HG03066 (cell line): ENCODE measurements around the gene COL7A1.
"Not testable (repeated sequence)": the region's sequence is repeated elsewhere in the genome, so short reads cannot be mapped to it uniquely, and the experiment has no call there.

Source experiments
- ATAC-seq: cut with Tn5 transposase; IDR thresholded peaks from one replicate; pipeline ENCODE4 v1.9.1; 2021; ENCODE audit warnings: low read depth; ENCODE audit not compliant: unreplicated experiment

The COL7A1 gene

GRCh38 chr3:48565186-48565585, 29.9 kb downstream of the COL7A1 start:
- no peak for ATAC-seq

GRCh38 chr3:48564667-48565066, 30.5 kb downstream of the COL7A1 start:
- no peak for ATAC-seq

GRCh38 chr3:48564022-48564421, 31.1 kb downstream of the COL7A1 start:
- ATAC-seq, result no peak

GRCh38 chr3:48563382-48563918, 31.7 kb downstream of the COL7A1 start, which contains the start of gene UCN2:
Gene UCN2, minus strand, starts transcription at chr3:48563781. Its CDS starts 657 bp downstream, at chr3:48563124.
- no peak for ATAC-seq

- no peak for ATAC-seq
Observed at GRCh38 chr3:48562367-48563095, 32.6 kb downstream of the COL7A1 start.

GRCh38 chr3:48561045-48561736, 33.9 kb downstream of the COL7A1 start:
- no peak for ATAC-seq

- no peak for ATAC-seq
Observed at GRCh38 chr3:48560648-48561018, 34.5 kb downstream of the COL7A1 start.

- ATAC-seq, result no peak
Observed at GRCh38 chr3:48558493-48559134, 36.5 kb downstream of the COL7A1 start.

GRCh38 chr3:48556796-48557626, 38.1 kb downstream of the COL7A1 start, which contains the start of gene PFKFB4:
Gene PFKFB4, minus strand, starts transcription at chr3:48556803. Its CDS starts 26 bp downstream, at chr3:48556777.
- peak; percentile 78 for ATAC-seq

GRCh38 chr3:48555949-48556795, 39.0 kb downstream of the COL7A1 start:
- no peak for ATAC-seq

GRCh38 chr3:48555231-48555948, 39.7 kb downstream of the COL7A1 start:
- no peak for ATAC-seq

GRCh38 chr3:48553886-48554845, 41.0 kb downstream of the COL7A1 start:
- no peak for ATAC-seq

GRCh38 chr3:48553361-48553760, 41.8 kb downstream of the COL7A1 start:
- ATAC-seq, result no peak

GRCh38 chr3:48552111-48552951, 42.8 kb downstream of the COL7A1 start:
- no peak for ATAC-seq

- not testable (repeated sequence) for ATAC-seq
Observed at GRCh38 chr3:48551651-48552050, 43.5 kb downstream of the COL7A1 start.

- peak; percentile 68 for ATAC-seq
Observed at GRCh38 chr3:48548729-48549705, 46.1 kb downstream of the COL7A1 start.
